Large intestine (tissue), 3 donors: ENCODE data around the gene TSG101. TPM values are rescaled to one million over a fixed set of nuclear protein-coding genes. Genes with fewer than 3 reads are reported as not detected.

ENCODE experiments used
- DNase-seq, 2 donors: peaks; one replicate each; pipeline versions ENCODE4 v3.0.0 to v3.0.0-alpha.2; 2013
- H3K27ac ChIP-seq: one replicate; pipeline ENCODE4 v1.5.1; 2013; ENCODE audit warnings: low read length
- H3K27me3 ChIP-seq: 2 replicates; pipeline ENCODE4 v1.6.1; 2013; ENCODE audit warnings: low read length; ENCODE audit not compliant: control insufficient read depth, insufficient read depth
- H3K36me3 ChIP-seq: 2 replicates; pipeline ENCODE4 v1.6.1; 2013; ENCODE audit warnings: low read length; ENCODE audit not compliant: control insufficient read depth, insufficient read depth
- H3K4me1 ChIP-seq: one replicate; pipeline ENCODE4 v1.6.1; 2013; ENCODE audit warnings: low read length; ENCODE audit not compliant: control insufficient read depth, insufficient read depth
- H3K4me3 ChIP-seq: one replicate; pipeline ENCODE4 v1.5.1; 2013; ENCODE audit warnings: low read length
- H3K9me3 ChIP-seq: one replicate; pipeline ENCODE4 v1.6.1; 2013; ENCODE audit warnings: mild to moderate bottlenecking, low read depth, low read length, moderate library complexity; ENCODE audit not compliant: control insufficient read depth
- WGBS: methylation state at CpG from one replicate; pipeline ENCODE4 v1.1.5; 2013; ENCODE audit warnings: low lambda C conversion rate; ENCODE audit not compliant: insufficient coverage; 5-methylcytosine and 5-hydroxymethylcytosine counted together
- polyA plus RNA-seq: library from polyadenylated mRNA; unstranded; fragments of 120-200 nt; gene quantifications from one replicate; pipeline ENCODE4 v1.2.1, GENCODE V29; 2013

The TSG101 gene
- polyA plus RNA-seq, 1 donor, result 81.0 TPM

DNA sequence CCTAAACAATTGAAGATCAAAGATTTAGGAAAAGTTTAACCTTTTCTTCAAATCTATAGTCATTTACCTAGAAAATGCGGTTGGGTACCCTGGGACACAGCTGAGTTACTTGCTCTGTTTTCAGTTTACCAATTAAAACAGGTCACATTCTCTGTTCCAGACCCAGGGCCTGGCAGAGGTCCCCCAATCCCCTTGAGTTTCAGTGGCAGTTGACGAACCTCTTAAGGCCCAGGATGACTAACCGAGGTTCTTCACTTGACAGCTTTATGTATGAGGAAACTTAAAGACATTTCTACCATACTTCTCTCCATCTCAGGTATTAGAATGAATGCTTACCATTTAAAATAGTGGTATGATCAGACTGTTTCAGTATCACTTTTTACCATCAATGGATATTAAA is 54.7 kb downstream of the TSG101 start:
- no CpG with 5 or more reads among the region's 3 CpGs for WGBS
- H3K36me3 ChIP-seq, result peaks cover 13% of the 10 kb centered on the region
- no peaks in the 10 kb centered on the region for H3K9me3 ChIP-seq
- no peak overlapping the region for H3K4me3 ChIP-seq
- H3K27ac ChIP-seq, result no peak overlapping the region
- H3K27me3 ChIP-seq, result no peaks in the 10 kb centered on the region
- no peaks in the 10 kb centered on the region for H3K4me1 ChIP-seq
- no peak for DNase-seq

DNA sequence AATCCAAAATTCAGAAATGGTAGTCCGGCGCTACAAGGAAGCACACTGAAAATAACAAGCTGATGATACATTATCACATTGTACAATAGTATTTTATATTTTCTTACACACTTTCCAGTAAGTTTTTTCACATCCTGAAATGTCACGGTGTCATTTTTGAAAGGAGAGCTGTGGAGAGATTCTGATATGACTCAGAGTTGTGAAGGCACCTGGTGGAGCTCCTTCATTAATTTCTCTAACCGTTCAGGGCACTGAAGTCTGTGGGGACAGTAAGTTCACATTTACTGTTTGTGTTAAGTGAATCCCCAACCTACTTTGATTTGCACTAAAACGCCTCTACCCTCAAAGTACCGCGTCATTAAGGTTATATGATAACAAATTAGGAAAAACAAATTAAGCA is 57.8 kb downstream of the TSG101 start:
- H3K27ac ChIP-seq, result no peak overlapping the region
- no peaks in the 10 kb centered on the region for H3K4me1 ChIP-seq
- H3K9me3 ChIP-seq, result no peaks in the 10 kb centered on the region
- 100% methylated on average over 2 of the region's 7 CpGs for WGBS
- no peaks in the 10 kb centered on the region for H3K36me3 ChIP-seq
- no peak for DNase-seq
- H3K4me3 ChIP-seq, result no peak overlapping the region
- no peaks in the 10 kb centered on the region for H3K27me3 ChIP-seq

DNA sequence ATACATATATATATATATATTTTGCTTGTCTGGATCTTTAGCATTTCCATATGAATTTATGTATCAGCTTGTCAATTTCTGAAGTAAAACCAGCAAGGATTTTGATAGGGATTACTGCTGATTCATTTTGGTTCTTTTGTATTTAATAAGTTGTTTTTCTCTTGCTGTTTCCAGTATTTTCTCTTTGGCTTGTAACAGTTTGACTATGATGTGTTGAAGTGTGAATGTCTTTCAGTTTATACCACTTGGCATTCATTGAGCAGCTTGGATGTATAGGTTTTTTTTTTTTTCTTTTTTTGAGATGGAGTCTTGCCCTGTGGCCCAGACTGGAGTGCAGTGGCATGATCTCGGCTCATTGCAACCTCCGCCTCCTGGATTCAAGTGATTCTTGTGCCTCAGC is 58.7 kb downstream of the TSG101 start:
- no peaks in the 10 kb centered on the region for H3K9me3 ChIP-seq
- DNase-seq, result no peak
- H3K36me3 ChIP-seq, result no peaks in the 10 kb centered on the region
- H3K4me3 ChIP-seq, result no peak overlapping the region
- no CpG with 5 or more reads among the region's 2 CpGs for WGBS
- no peaks in the 10 kb centered on the region for H3K4me1 ChIP-seq
- H3K27me3 ChIP-seq, result no peaks in the 10 kb centered on the region
- H3K27ac ChIP-seq, result no peak overlapping the region

DNA sequence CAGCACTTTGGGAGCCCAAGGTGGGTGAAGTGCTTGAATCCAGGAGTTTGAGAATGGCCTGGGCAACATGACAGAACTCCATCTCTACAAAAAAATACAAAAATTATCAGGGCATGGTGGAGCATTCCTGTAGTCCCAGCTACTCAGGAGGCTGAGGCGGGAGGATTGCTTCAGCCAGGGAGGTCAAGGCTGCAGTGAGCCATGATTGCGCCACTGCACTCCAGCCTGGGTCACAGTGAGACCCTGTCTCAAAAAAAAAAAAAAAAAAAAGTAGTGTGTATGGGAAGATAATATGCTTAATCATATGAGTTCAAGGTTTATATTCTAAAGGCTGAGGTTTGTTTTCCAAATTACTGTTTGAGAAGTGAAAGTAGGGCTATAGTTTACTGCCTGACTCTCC is 60.3 kb downstream of the TSG101 start:
- Histone ChIP-seq H3K27ac (no peak overlapping the region), H3K4me1 (no peaks in the 10 kb centered on the region), H3K4me3 (no peak overlapping the region), H3K27me3 (no peaks in the 10 kb centered on the region), H3K36me3 (no peaks in the 10 kb centered on the region), H3K9me3 (no peaks in the 10 kb centered on the region)
- 100% methylated on average over 1 of the region's 2 CpGs for whole genome bisulfite sequencing
- DNase-seq, result no peak

DNA sequence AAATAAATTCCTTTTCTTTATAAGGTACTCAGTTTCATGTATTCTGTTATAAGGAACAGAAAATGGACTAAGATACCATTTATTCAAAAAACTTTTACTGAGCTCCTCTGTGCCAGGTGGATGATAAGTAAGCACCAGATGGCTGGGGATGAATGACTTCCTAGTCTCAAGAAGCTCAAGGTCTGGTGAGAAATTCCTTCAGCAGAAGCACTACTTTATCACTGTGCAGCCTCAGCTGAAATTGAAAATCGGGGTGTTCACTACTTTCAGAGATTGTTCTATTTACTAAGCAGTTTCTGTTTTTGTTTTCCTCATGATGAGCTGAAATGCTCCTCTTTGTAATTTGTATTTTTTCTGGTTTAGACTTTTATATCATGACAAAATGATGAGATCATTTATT is 63.3 kb downstream of the TSG101 start:
- whole genome bisulfite sequencing, result 75% methylated on average over 1 of the region's 1 CpG
- no peaks in the 10 kb centered on the region for H3K4me1 ChIP-seq
- no peaks in the 10 kb centered on the region for H3K27me3 ChIP-seq
- no peak overlapping the region for H3K27ac ChIP-seq
- no peak overlapping the region for H3K4me3 ChIP-seq
- H3K36me3 ChIP-seq, result no peaks in the 10 kb centered on the region
- no peak for DNase-seq
- H3K9me3 ChIP-seq, result no peaks in the 10 kb centered on the region

DNA sequence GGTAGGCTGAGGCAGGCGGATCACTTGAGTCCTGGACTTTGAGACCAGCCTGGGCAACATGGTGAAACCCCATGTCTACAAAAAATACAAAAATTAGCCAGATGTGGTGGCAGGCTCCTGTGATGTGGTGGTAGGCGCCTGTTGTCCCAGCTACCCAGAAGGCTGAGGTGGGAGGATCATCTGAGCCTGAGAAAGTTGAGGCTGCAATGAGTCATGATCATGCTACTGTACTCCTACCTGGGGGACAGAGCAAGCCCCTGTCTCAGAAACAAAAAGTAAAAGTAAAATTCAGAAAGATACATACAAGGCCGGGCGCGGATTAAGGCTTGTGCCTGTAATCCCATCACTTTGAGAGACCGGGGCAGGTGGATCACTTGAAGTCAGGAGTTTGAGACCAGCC is 64.8 kb downstream of the TSG101 start:
- H3K9me3 ChIP-seq, result no peaks in the 10 kb centered on the region
- peaks cover 10% of the 10 kb centered on the region for H3K4me1 ChIP-seq
- no peak overlapping the region for H3K27ac ChIP-seq
- H3K36me3 ChIP-seq, result no peaks in the 10 kb centered on the region
- no peaks in the 10 kb centered on the region for H3K27me3 ChIP-seq
- no CpG with 5 or more reads among the region's 6 CpGs for WGBS
- H3K4me3 ChIP-seq, result no peak overlapping the region
- DNase-seq, result no peak

DNA sequence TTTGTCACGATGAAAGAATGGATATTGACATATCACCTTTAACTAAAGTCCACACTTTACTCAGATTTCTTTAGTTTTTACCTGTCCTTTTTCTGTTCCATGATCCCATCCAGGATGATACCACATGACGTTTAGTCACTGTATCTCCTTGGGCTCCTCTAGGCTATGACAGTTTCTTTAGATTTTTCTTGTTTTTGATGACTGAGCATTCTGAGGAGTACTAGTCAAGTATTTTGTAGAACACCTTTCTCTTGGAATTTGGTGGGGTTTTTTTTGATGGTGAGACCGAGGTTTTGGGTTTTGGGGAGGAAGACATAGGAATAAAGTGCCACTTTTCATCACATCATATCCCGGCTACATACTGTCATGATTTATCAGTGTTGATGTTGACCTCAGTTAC is 67.1 kb downstream of the TSG101 start:
- Histone ChIP-seq H3K27ac (no peak overlapping the region), H3K4me3 (no peak overlapping the region), H3K36me3 (no peaks in the 10 kb centered on the region), H3K9me3 (peaks cover 7% of the 10 kb centered on the region), H3K27me3 (peaks cover 5% of the 10 kb centered on the region), H3K4me1 (peaks cover 10% of the 10 kb centered on the region)
- no peak for DNase-seq
- 100% methylated on average over 1 of the region's 4 CpGs for WGBS

DNA sequence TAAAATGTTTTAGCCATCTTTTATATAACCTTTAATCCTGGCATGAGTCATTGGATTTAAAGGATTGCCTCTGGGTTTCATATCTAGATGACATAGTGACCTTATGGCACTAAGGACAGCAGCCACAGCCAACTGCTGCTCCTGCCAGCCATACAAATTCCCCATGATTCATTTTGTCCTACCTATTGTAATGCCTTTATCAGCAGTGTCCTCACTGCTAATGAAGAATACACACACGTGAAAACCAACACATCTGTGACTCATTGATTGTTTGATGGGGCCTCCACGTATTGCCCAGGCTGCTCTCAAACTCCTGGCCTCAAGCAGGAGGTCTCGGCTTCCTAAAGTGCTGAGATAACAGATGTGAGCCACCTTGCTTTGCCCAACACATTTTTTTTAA is 69.3 kb downstream of the TSG101 start:
- peaks cover 5% of the 10 kb centered on the region for H3K27me3 ChIP-seq
- no peak overlapping the region for H3K27ac ChIP-seq
- peaks cover 7% of the 10 kb centered on the region for H3K9me3 ChIP-seq
- no peak overlapping the region for H3K4me3 ChIP-seq
- peak; percentile 33 to 67 for DNase-seq
- WGBS, result 10% methylated on average over 2 of the region's 3 CpGs
- no peaks in the 10 kb centered on the region for H3K36me3 ChIP-seq
- peaks cover 10% of the 10 kb centered on the region for H3K4me1 ChIP-seq

DNA sequence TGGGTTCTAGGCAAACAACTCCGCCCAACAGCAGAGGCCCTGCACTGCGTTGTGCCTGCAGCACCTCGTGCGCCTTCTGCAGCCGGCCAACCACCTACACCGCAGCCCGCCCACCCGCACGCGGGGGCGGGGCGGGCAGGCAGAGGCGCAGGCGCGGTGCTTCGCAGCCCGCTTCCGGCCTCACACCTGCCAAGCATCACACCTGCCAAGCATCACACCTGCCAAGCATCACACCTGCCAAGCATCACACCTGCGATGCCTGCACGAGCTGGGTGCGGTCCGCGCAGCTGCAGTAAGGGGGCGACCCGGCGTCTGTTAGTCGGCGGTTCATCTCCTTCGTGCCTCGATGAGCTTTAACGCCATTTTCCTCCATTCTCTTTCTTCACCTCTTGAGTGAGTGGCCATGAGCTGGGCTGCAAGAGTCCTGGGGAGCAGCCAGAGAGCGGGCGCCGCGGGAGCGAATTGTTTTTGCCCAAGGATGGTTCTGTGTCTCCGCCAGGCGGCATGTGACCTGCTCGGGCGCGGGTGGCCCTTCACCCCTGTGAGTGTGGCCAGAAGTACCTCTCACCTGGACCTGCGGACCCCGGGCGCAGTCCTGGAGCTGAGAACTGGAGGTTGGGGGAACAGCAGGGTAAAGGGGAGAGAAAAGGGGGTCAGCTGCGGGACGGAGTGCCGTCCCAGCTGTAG is 70.9 kb downstream of the TSG101 start, which contains the start of gene LDHAL6A:
TSS of gene LDHAL6A (plus strand) at position 171 of the 687 bp plus-strand sequence. CDS start 825 bp downstream, outside the sequence.
- WGBS, result no CpG with 5 or more reads among the region's 47 CpGs
- H3K27ac ChIP-seq, result no peak within 1 kb of the TSS
- H3K4me3 ChIP-seq, result no peak within 1 kb of the TSS
- no peak for DNase-seq
- H3K9me3 ChIP-seq, result peaks cover 7% of the 10 kb centered on the region
- H3K4me1 ChIP-seq, result peaks cover 10% of the 10 kb centered on the region
- peaks cover 5% of the 10 kb centered on the region for H3K27me3 ChIP-seq
- H3K36me3 ChIP-seq, result no peaks in the 10 kb centered on the region

DNA sequence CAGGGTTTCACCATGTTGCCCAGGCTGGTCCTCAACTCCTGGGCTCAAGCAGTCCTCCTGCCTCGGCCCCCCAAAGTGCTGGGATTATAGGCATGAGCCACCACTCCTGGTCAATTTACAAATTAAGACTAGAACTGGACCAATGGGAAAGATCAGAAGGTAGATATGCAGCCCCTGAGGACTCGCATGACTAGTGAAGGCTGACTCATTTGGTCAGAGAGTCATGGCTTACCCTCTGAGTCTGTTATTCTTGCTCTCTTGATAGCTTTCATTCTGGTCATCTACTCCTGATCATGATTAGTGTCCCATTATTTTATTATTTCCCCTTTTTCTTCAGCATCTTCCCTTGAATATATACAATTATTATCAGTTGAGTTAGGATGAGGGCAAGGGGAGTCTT is 73.8 kb downstream of the TSG101 start:
- Histone ChIP-seq H3K4me1 (peaks cover 8% of the 10 kb centered on the region), H3K4me3 (no peak overlapping the region), H3K27ac (no peak overlapping the region), H3K9me3 (peaks cover 7% of the 10 kb centered on the region), H3K36me3 (no peaks in the 10 kb centered on the region), H3K27me3 (peaks cover 5% of the 10 kb centered on the region)
- DNase-seq, result no peak
- 83% methylated on average over 1 of the region's 2 CpGs for WGBS

DNA sequence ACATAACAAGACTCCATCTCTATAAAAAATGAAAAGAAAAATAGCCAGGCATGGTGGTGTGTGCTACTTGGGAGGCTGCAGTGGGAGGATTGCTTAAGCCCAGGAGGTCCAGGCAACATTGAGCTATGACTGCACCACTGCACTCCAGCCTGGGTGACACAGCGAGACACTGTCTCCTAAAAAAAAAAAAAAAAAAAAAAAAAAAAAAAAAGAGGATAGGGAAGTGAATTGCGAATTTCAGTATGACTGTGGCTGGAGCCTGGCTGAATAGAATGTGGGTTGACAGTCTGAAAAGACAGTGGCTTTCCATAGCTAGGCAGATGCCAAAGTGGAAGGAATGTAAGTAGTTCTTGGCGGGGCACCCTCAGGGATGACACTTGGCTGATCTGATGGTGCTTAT is 77.5 kb downstream of the TSG101 start:
- no peak for DNase-seq
- H3K27ac ChIP-seq, result no peak overlapping the region
- no CpG with 5 or more reads among the region's 3 CpGs for WGBS

More for the DNA sequence above, 77.5 kb downstream of the TSG101 start:
- H3K9me3 ChIP-seq, result no peaks in the 10 kb centered on the region
- no peaks in the 10 kb centered on the region for H3K4me1 ChIP-seq
- H3K27me3 ChIP-seq, result no peaks in the 10 kb centered on the region
- H3K36me3 ChIP-seq, result no peaks in the 10 kb centered on the region
- H3K4me3 ChIP-seq, result no peak overlapping the region
